TTC549 (cell line): ENCODE measurements around the gene FAM72B.
"Not testable (repeated sequence)": the region's sequence is repeated elsewhere in the genome, so short reads cannot be mapped to it uniquely, and the experiment has no call there.

ENCODE experiments used
- FAIRE-seq: peaks from 2 replicates; lab custom pipeline; 2012; peaks lifted over from hg19 to GRCh38; lab: Jason Lieb, UNC

FAM72B gene

DNA sequence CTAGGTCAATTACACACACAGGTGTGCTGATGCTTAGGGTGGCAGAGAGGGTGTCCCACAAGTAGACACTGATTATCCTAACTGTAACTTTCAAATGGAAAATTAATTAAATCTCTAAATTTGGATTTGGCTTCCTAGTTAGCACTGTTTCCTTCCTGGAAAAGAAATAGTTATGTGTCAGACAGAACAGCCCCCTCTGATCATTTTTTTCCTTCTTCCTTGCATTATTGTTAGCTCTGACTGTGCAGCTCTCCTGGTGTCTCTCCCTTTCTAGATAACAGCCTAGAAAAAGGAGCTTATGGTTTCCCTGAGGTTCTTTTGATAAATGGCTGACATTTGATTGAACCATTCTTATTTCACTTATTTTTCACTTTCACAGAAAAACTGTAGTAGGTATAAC is 31.4 kb downstream of the FAM72B start:
- FAIRE-seq = not testable (repeated sequence)

DNA sequence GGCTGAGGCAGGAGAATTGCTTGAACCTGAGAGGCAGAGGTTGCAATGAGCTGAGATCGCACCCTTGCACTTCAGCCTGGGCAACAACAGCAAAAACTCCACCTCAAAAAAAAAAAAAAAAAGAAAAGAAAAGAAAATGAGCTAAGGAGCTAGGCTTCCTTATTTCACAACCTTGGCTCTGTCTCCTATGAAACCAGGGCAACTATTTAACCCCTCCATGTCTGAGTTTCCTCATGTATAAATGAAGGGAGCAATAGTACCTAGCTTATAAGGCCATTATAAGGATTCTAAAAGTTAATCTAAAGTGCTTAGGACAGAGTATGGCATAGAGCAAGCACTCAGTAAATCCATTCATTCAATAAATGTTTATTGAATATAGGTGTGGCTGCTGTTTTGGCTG is 32.8 kb downstream of the FAM72B start:
- FAIRE-seq = not testable (repeated sequence)

DNA sequence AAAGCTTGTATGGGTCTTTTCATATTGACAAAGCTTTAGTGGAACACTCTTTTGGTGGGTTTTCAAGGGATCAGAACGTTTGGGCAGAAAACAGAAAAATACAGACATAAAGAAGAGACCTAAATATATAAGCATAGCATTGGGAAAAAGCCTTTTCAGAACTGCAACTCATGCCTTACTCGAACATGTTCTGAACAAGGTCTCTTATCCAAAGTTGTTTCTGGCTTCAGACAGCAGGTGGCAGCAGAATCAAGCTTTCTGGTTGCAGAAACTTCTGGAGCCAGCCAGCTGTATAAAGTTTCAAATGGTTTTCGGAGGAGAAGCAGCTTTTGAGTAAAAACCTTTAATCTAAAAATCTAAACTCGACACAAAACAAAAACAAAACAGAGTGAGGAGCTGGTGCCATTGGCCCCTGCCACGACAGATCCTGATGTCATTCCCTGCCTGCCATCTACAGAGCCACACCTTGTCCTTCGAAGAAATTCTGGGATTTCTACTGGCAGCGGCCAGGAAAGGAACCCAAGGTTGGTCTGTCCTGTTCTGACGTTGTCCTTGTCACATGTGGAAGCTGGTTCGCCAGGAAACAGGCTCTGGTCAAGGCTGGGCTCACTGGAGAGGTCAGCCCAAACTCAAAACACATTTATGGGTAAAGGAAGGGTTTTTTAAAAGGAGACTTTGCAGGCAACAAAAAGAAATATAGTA is 35.5 kb downstream of the FAM72B start:
- FAIRE-seq = not testable (repeated sequence)

DNA sequence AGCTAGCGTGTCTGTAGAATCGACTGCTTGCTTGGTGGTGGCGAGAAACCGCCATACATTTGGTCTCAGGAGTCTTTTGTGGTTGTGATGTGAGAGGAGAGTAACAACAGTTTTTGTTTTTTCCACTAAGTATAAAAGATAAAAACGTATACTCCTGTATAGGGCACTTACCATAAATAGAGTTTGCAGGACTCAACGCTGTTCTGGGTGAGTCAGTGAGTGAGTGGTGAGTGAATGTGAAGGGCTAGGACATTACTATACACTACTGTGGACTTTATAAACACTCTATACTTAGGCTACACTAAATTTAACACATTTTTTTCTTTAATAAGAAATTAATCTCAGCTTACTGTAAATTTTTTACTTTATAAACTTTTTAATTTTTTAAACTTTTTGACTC is 43.7 kb downstream of the FAM72B start:
- not testable (repeated sequence) for FAIRE-seq

DNA sequence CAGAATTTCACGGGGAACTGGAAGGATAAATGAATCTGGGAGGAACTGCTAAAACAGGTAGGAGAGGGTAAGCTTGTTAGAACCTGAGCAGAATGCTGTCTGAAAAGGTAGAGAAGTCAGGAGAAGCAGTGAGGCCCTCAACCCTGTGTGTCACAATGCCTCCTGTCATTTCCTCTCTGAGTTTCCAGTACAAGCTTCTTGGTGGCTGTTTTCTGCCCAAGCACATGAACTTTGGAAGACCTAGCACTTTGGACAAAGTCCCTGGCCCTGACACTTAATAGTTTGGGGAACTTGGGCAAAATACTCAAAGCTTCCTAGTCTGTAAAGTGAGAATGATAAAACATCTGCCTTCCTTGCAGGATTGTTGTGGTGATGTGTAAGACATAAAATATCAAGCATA is 52.6 kb downstream of the FAM72B start:
- not testable (repeated sequence) for FAIRE-seq

DNA sequence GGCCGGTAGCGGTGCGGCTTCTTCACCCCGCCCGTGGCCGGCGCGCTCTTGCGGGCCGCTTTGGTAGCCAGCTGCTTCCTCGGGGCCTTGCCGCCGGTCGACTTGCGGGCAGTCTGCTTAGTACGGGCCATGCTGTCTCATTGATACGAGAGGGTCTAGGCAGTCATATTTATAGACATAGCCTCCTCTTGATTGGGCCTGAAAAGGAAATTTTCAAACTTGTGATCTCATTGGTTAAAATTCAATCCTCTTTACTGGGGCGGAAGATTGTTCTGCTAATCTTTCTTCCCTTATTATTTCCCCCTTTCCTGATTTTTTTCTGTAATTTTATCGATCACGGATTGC is 65.7 kb downstream of the FAM72B start:
- FAIRE-seq = not testable (repeated sequence)
